ENCODE results near the gene MYCBPAP.

The MYCBPAP gene

GRCh38 chr17:50464121-50464520, 44.1 kb upstream of the MYCBPAP start:
- TF ChIP-seq CTCF (conservative IDR thresholded peaks at IDR 0.05): no peak
- H3K27ac ChIP-seq: no peak overlapping the region

- no peak overlapping the region for H3K27ac ChIP-seq
Observed at GRCh38 chr17:50464736-50465135, 43.5 kb upstream of the MYCBPAP start.

GRCh38 chr17:50465171-50465570, 43.1 kb upstream of the MYCBPAP start:
- no peak for TF ChIP-seq CTCF (conservative IDR thresholded peaks at IDR 0.05)
- no peak overlapping the region for H3K27ac ChIP-seq

More at GRCh38 chr17:50464736-50465135, 43.5 kb upstream of the MYCBPAP start:
- no peak for TF ChIP-seq CTCF (conservative IDR thresholded peaks at IDR 0.05)

- no peak overlapping the region for H3K27ac ChIP-seq
- no peak for TF ChIP-seq CTCF (conservative IDR thresholded peaks at IDR 0.05)
Observed at GRCh38 chr17:50465635-50466034, 42.6 kb upstream of the MYCBPAP start.

- TF ChIP-seq CTCF (conservative IDR thresholded peaks at IDR 0.05): no peak
- H3K27ac ChIP-seq: no peak overlapping the region; the same call in 1 of the 2 replicates
Observed at GRCh38 chr17:50466371-50467113, 41.7 kb upstream of the MYCBPAP start.

GRCh38 chr17:50467114-50467854, 41.0 kb upstream of the MYCBPAP start:
- TF ChIP-seq CTCF (conservative IDR thresholded peaks at IDR 0.05): no peak
- H3K27ac ChIP-seq: no peak overlapping the region

GRCh38 chr17:50467855-50468303, 40.4 kb upstream of the MYCBPAP start:
- H3K27ac ChIP-seq: no peak overlapping the region
- TF ChIP-seq CTCF (conservative IDR thresholded peaks at IDR 0.05): no peak
